Duodenal mucosa (tissue), 2 donors: ENCODE data around the gene LINGO1.

ENCODE experiments used
- H3K27ac ChIP-seq: one replicate; pipeline ENCODE4 v1.7.0; 2013; ENCODE audit warnings: low read depth, low read length
- H3K27me3 ChIP-seq, 2 donors: one replicate each; pipeline ENCODE4 v1.7.0; 2013; ENCODE audit warnings: low read length in 2 of 2, control low read depth in 1 of 2; ENCODE audit not compliant: insufficient read depth in 2 of 2, control insufficient read depth in 1 of 2
- H3K36me3 ChIP-seq, 2 donors: one replicate each; pipeline ENCODE4 v1.7.0; 2013; ENCODE audit warnings: low read length in 2 of 2, control low read depth in 1 of 2; ENCODE audit not compliant: insufficient read depth in 2 of 2, control insufficient read depth in 1 of 2
- H3K4me1 ChIP-seq, 2 donors: one replicate each; pipeline ENCODE4 v1.7.0; 2013; ENCODE audit warnings: low read length in 2 of 2, control low read depth in 1 of 2; ENCODE audit not compliant: insufficient read depth in 2 of 2, control insufficient read depth in 1 of 2
- H3K4me3 ChIP-seq, 2 donors: one replicate each; pipeline ENCODE4 v1.7.0; 2013; ENCODE audit warnings: low read length in 2 of 2, low read depth in 1 of 2
- H3K9ac ChIP-seq, 2 donors: one replicate each; pipeline ENCODE4 v1.7.0; 2013; ENCODE audit warnings: low read length in 2 of 2, low read depth in 1 of 2
- H3K9me3 ChIP-seq, 2 donors: one replicate each; pipeline ENCODE4 v1.7.0; 2013; ENCODE audit warnings: low read length in 2 of 2, control low read depth in 1 of 2; ENCODE audit not compliant: control insufficient read depth in 1 of 2

LINGO1 gene, protein sequence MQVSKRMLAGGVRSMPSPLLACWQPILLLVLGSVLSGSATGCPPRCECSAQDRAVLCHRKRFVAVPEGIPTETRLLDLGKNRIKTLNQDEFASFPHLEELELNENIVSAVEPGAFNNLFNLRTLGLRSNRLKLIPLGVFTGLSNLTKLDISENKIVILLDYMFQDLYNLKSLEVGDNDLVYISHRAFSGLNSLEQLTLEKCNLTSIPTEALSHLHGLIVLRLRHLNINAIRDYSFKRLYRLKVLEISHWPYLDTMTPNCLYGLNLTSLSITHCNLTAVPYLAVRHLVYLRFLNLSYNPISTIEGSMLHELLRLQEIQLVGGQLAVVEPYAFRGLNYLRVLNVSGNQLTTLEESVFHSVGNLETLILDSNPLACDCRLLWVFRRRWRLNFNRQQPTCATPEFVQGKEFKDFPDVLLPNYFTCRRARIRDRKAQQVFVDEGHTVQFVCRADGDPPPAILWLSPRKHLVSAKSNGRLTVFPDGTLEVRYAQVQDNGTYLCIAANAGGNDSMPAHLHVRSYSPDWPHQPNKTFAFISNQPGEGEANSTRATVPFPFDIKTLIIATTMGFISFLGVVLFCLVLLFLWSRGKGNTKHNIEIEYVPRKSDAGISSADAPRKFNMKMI

DNA sequence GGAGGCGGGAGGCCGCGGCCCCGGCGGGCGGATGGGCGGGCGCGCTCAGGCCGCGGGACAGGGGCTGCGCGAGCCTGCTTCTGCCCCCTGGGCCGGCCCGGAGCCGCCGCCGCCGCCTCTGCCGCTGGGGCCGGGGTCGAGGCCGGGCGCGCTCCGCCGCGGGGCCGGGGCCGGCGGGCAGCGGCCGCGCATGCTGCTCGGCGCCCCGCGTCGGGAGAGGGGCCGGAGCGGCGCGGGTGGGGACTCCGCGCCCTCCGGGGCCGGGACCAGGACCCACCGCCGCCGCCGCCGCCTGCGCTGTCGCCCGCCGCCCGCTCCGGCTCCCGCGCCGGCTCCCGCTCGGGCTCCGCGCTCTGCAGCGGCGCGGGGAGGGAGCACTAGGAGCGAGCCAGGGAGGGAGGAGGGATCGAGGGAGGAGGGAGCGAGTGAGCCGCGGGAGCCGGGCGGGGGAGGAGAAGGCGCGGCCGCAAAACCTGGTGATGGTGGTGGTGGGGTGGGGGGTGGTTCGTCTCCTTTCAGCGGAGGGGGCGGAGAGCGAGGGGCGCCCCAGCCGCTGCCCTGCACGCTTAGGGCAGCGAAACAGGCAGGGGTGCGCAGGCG, at the start of gene LINGO1:
Gene LINGO1 (minus strand): TSS at position 379 of the 600 bp plus-strand sequence. CDS start 597 bp downstream, outside the sequence.
- H3K4me3 ChIP-seq, result peak within 1 kb of the TSS; percentile 62 to 65
- no peaks in the 10 kb centered on the region for H3K36me3 ChIP-seq
- H3K9ac ChIP-seq, result peak within 1 kb of the TSS in 1 of 2 donors; percentile 10

DNA sequence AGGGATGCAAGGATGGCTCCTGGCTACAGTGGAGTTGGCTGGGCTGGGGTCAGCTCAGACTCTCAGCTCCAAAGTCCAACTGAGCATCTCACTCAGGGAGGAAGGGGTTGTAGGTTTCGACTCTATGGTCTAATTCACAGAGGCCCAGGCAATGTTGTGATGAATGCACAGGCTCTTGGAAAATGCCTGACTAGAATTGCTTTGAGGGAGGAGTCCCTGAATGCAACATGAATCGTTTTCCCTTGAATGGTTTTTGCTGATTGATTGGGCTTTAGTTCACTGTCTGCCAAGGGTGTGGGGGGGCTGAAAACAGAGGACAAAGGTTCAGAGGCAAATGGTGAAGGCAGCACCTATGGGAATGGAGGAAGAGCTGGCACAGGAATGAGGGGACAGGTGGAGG, 48.6 kb upstream of the LINGO1 start:
- H3K9me3 ChIP-seq, result no peaks in the 10 kb centered on the region
- no peaks in the 10 kb centered on the region for H3K36me3 ChIP-seq
- peaks cover 2 to 10% of the 10 kb centered on the region in 2 donors for H3K27me3 ChIP-seq
- no peak overlapping the region for H3K27ac ChIP-seq
- H3K4me3 ChIP-seq, result no peak overlapping the region
- H3K4me1 ChIP-seq, result no peaks in the 10 kb centered on the region
- H3K9ac ChIP-seq, result no peak overlapping the region

More for the DNA sequence above, at the start of gene LINGO1:
- Histone ChIP-seq H3K9me3 (no peaks in the 10 kb centered on the region), H3K4me1 (peaks cover 4 to 11% of the 10 kb centered on the region in 2 donors), H3K27ac (no peak within 1 kb of the TSS), H3K27me3 (peaks cover 44 to 54% of the 10 kb centered on the region in 2 donors)

DNA sequence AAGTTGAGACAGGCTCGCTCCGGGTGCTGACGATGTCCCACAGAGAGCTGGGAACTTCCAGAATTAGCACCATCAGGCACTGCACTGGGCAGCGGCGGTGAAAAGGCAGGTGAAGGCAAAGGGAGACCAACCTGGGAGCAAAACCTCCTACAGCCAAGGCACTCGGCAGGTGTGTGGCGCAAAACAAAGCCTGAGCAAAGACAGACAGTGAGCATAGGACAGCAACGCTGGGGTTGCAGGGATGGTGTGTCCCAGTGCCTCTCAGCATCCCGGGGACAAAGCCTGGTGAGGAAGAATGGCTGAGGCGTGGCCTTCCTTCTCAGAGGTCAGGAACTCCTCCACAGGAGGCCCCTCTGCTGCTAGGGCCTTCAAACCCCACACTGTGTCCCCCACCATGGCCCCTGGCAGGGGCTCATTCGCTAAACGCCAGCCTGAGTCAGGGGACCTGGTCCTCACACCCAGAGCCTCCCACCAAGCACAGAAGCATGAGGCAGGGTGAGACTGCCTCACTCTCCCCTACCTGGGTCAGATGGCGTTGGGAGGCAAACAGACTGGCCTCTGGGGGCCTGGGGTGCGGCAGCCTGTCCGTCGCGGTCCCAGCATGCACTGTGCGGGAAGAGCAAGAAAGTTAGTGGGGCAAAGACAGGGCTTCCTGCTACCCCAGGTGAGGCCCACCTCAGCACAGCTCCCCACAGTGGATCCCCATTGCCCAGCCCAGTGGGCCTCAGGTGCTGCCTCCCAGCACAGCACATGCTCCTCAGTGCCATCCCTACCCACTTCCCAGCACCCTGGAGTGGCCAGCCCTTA, 44.1 kb upstream of the LINGO1 start:
- no peak overlapping the region for H3K27ac ChIP-seq
- no peak overlapping the region for H3K4me3 ChIP-seq
- no peaks in the 10 kb centered on the region for H3K36me3 ChIP-seq
- no peak overlapping the region for H3K9ac ChIP-seq
- H3K9me3 ChIP-seq, result no peaks in the 10 kb centered on the region
- peaks cover 7 to 11% of the 10 kb centered on the region in 2 donors for H3K27me3 ChIP-seq
- no peaks in the 10 kb centered on the region for H3K4me1 ChIP-seq

DNA sequence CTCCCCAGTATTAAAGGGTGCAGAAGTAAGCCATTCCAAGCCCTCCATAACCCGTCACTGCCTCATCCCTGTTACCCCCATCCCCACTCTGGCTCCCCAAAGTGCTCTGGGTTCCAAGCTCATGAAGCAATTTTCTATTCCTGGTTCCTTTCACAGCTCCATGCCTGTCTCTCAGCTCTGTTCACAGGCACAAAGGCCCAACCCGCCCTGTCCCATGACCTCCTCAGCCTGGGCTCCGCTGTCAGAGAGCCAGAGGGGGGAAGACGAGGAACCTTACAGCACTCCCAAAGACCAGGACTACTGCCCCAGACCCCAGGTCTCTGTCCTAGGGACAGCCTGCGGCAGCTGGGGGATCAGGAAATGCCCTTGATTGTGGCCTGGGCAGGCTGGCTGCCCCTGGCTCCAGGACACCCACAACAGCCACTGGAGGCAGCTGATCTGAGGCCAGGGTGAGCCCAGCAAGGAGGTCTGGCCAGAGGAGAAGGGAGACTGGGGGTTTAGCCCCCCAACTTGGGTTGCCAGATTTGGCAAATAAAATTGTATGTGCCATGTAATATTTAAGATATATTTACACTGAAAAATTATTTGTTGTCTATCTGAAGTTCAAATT, 43.2 kb upstream of the LINGO1 start:
- H3K4me3 ChIP-seq, result no peak overlapping the region
- no peak overlapping the region for H3K27ac ChIP-seq
- no peak overlapping the region for H3K9ac ChIP-seq
- no peaks in the 10 kb centered on the region for H3K9me3 ChIP-seq
- H3K36me3 ChIP-seq, result no peaks in the 10 kb centered on the region
- no peaks in the 10 kb centered on the region for H3K4me1 ChIP-seq
- H3K27me3 ChIP-seq, result peaks cover 13 to 14% of the 10 kb centered on the region in 2 donors

DNA sequence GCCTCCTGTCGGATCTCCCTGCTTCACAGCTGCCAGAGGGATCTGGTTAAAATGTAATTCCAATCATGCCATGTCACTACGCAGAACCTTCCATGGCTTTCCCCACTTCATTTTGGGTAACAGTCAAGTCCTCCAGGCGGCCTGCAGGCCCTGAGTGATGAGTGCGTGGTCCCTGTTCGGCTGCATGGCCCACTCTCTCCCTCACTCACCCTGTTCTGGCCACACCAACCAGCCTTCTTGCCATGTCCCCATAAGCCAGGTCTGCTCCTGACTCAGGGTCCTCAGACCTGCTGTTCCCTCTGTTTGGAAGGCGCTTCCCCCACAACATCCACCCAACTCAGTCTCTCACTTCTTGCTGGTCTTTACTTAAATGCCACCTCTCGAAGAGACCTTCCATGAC, 41.6 kb upstream of the LINGO1 start:
- H3K4me1 ChIP-seq, result no peaks in the 10 kb centered on the region
- peaks cover 16 to 17% of the 10 kb centered on the region in 2 donors for H3K27me3 ChIP-seq
- no peak overlapping the region for H3K9ac ChIP-seq
- no peaks in the 10 kb centered on the region for H3K9me3 ChIP-seq
- no peaks in the 10 kb centered on the region for H3K36me3 ChIP-seq
- no peak overlapping the region for H3K4me3 ChIP-seq
- no peak overlapping the region for H3K27ac ChIP-seq

DNA sequence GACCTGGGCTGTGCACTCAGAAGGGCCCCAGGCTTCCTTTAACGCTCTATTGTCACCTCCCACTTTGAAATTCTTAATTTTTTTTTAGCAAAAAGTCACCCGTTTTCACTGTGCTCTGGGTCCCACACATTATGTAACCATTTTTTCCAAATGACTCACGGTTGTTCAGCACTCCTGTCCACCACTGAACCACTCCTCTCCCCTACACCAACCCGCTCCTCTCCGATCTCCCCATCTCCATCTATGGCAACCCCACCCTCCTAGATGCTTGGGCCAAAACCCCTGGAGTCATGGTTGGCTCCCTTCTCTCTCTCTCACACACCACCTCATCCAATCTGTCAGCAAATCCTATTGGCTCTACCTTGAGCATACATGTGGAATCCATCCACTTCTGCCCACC, 41.2 kb upstream of the LINGO1 start:
- Histone ChIP-seq H3K4me3 (no peak overlapping the region), H3K9ac (no peak overlapping the region), H3K27me3 (peaks cover 15 to 17% of the 10 kb centered on the region in 2 donors), H3K36me3 (no peaks in the 10 kb centered on the region), H3K9me3 (no peaks in the 10 kb centered on the region), H3K27ac (no peak overlapping the region), H3K4me1 (no peaks in the 10 kb centered on the region)

DNA sequence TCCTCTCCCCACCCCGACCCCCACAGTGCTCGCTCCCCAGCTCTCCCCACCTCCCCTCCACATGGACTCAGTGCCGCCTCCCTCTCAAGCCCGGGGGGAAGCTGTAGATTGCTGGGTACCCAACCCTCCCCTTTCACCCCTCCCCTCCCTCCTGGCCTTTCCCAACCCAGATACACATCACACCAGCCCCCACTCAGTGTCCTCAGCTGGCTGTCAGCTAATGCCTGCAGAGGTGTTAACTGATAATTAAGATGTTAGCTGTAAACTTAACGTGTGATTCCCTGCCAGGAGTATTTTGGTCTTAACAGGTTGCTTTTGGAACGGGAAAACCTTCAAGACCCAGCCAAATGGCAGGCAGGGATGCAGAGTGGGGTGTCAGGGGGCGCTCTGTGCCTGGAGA, 39.4 kb upstream of the LINGO1 start:
- Histone ChIP-seq H3K27ac (no peak overlapping the region), H3K27me3 (peaks cover 15 to 17% of the 10 kb centered on the region in 2 donors)

DNA sequence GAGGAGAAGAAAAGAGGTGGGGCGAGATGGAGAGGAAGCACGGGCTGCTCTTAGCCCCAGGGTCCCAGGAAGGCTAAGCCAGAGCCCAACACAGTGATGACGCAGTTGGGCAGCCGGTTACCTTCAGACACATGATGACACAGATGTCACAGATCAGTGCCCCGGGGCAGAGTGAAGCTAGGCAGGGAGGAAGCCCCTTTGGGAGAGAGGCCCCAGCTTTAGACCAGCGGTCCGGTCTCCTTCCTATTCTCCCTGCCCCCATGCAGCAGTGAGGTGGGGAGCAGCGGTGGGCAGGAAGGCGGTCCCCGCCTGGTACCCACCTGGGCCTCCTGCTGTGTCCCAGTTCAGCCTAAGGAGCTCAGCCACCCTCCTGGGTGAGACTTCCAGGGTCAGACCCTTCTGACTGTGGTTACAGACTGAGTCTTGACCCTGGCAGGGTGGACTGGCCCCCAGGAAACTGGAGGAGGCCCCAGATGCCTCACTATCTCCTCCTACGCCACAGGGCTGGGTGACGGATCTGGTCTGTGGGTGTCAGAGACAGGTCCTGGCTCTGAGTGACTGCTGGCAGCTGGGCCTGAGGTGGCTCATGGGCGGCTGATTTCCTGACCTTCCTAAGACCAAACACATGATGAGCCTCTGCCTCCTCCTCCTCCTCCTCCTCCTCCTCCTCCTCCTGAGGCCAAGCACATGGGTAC, 38.8 kb upstream of the LINGO1 start:
- Histone ChIP-seq H3K9me3 (no peaks in the 10 kb centered on the region), H3K27me3 (peaks cover 15 to 17% of the 10 kb centered on the region in 2 donors), H3K9ac (no peak overlapping the region), H3K36me3 (no peaks in the 10 kb centered on the region), H3K4me1 (no peaks in the 10 kb centered on the region), H3K27ac (no peak overlapping the region), H3K4me3 (no peak overlapping the region)

More for the DNA sequence above, 39.4 kb upstream of the LINGO1 start:
- Histone ChIP-seq H3K4me3 (no peak overlapping the region), H3K9me3 (no peaks in the 10 kb centered on the region), H3K36me3 (no peaks in the 10 kb centered on the region), H3K9ac (no peak overlapping the region), H3K4me1 (no peaks in the 10 kb centered on the region)
